C1 segment of cervical spinal cord (tissue), 14 donors: ENCODE results near the gene MRTFA.
A peak's percentile ranks its signal among the peaks of the same experiment; 100 is the strongest.

Experiments used
- DNase-seq, 14 donors: peaks; one replicate each; lab custom pipeline; 2025; lab: John Stamatoyannopoulos, UW

The MRTFA gene

GRCh38 chr22:40414311-40414710, 222.2 kb downstream of the MRTFA start:
- DNase-seq = no peak

DNA sequence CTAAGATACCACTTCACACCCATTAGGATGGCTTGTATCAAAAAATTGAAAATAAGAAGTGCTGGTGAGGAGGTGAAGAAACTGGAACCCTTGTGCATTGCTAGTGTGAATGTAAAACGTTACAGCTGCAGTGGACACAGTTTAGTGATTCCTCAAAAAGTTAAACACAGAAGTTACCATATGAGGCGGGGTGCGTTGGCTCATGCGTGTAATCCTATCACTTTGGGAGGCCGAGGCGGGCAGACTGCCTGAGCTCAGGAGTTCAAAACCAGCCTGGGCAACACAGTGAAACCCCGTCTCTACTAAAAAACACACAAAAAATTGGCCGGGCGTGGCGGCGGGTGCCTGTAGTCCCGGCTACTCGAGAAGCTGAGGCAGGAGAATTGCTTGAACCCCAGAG, 222.6 kb downstream of the MRTFA start:
- no peak for DNase-seq

GRCh38 chr22:40412441-40412840, 224.1 kb downstream of the MRTFA start:
- no peak for DNase-seq

- no peak for DNase-seq
Measured at GRCh38 chr22:40411506-40411861, 225.0 kb downstream of the MRTFA start.

DNA sequence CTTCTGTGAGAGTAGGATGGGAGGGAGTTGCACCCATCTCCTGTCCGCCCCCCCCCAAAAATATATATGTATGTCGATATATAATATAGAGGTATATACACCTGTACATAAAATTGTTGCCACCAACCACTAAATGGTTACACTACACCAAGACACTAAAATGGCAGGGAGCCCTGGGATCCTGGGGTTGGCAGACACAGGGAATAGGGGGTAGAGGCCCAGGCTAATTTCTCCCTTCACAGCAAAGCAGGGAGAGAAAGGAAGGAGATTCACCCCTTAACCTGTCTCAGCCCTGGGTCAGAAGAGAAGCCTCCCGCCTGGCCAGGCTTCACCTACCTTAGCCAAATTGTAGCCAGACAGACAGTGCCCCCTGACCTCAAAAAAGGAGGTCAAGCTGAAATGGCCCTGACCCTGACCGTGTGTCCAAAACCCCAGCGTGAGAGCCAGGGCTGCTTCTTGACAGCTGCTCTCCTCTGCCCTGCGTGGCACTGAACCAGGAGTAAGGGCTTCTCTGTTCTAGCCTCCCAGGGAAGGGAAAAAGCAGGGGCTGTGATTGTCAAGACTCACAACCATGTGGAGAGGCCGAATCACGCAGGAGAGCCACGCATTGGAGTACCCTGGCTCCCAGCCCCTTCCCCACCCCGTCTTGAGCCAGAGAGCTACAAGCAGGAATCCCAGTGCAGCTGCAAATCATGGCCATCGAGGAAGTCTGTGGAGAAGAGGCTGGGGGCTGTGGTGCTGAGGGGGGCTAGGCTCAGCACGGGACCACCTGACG, 225.6 kb downstream of the MRTFA start:
- DNase-seq = no peak

GRCh38 chr22:40410272-40410671, 226.2 kb downstream of the MRTFA start:
- no peak for DNase-seq

DNA sequence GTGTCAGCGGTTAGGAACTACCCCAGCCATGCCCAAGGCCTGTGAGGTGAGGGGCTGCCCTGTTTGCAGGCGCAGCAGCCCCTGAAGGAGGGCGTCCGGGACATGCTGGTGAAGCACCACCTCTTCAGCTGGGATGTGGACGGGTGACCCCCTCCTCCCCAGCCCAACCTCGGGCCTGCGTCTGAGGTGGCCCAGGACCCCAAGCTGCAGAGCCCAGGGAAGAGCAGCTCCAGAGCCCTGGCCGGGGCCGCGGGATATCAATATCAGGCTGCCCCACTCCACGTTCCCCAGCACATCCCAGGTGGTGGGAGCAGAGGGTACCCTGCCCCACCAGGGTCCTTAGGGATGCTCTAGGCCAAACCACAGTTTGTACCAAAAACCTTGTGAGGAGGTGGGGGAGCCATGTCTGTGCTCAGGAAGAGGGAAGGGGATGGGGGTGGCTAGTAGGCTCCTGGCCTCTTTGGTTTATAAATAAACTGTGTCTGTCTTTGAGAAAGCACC, 226.9 kb downstream of the MRTFA start:
- DNase-seq = no peak

DNA sequence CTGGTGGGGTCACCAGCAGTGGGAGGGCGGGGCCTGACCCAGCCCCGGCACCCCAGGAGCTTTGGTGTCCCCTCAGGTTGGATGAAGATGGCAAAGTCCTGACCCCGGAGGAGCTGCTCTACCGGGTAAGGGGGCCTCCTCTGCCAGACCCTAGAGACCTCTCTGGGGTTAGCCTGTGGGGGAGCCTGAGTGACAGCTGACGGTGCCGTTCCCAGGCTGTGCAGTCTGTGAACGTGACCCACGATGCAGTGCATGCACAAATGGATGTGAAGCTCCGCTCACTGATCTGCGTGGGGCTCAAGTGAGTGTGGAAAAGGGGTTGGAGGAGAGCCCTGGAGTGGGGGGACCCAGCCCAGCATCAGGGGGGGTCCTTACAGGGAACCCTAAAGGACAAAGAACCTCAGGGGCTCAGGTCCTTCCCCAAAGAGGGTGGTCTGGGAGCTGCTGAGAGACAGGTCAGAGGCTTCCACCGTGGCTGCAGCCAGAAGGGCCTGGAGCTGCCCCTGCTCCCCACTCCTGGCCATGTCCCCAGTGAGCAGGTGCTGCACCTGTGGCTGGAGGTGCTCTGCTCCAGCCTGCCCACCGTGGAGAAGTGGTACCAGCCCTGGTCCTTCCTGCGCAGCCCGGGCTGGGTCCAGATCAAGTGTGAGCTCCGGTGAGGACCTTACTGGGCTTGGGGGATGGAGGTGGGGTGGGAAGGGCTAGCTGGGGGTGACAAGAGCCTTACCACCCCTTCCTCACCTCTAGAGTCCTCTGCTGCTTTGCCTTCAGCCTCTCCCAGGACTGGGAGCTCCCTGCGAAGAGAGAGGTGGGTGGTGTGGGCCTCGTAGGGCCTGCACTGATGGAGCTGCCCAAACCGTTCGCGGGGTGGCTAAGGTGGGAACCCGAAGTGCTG, 227.6 kb downstream of the MRTFA start:
- DNase-seq = no peak

DNA sequence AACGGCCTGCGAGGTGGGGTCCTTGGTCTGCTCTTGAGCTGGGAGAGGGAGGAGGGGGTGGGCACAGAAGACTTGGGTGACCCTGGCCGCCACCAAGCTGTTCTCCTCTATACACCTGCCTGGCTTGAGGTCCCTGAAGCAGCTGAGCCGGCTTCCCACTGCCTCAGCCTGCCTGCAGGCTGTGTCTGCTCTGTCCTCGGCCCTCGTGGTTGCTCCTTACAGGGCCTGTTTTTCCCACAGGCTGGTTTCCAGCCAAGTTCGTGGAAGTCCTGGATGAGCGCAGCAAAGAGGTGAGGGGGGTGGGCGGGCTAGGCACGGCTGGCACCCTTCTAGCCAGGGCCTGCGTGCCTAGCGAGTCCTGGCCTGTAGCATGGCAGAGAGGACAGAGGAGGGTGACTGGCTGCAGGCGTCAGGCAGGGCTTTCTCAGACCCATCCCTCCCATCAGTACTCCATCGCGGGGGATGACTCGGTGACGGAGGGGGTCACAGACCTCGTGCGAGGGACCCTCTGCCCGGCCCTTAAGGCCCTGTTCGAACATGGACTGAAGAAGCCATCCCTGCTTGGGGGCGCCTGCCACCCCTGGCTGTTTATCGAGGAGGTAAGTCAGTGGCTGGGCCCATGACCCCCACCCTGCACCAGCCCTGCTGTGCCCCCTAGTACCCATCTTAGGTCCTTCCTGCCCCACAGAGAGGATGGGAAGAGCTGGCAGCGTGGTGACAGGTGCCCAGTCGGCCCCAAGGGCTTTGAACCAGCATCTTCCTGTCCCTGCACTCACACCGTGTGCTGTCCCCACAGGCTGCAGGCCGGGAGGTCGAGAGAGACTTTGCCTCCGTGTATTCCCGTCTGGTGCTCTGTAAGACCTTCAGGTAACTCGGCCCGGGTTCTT, 228.4 kb downstream of the MRTFA start:
- DNase-seq = no peak

- no peak for DNase-seq
Measured at GRCh38 chr22:40407021-40407761, 229.3 kb downstream of the MRTFA start.

GRCh38 chr22:40406063-40406890, 230.2 kb downstream of the MRTFA start:
- DNase-seq = no peak

DNA sequence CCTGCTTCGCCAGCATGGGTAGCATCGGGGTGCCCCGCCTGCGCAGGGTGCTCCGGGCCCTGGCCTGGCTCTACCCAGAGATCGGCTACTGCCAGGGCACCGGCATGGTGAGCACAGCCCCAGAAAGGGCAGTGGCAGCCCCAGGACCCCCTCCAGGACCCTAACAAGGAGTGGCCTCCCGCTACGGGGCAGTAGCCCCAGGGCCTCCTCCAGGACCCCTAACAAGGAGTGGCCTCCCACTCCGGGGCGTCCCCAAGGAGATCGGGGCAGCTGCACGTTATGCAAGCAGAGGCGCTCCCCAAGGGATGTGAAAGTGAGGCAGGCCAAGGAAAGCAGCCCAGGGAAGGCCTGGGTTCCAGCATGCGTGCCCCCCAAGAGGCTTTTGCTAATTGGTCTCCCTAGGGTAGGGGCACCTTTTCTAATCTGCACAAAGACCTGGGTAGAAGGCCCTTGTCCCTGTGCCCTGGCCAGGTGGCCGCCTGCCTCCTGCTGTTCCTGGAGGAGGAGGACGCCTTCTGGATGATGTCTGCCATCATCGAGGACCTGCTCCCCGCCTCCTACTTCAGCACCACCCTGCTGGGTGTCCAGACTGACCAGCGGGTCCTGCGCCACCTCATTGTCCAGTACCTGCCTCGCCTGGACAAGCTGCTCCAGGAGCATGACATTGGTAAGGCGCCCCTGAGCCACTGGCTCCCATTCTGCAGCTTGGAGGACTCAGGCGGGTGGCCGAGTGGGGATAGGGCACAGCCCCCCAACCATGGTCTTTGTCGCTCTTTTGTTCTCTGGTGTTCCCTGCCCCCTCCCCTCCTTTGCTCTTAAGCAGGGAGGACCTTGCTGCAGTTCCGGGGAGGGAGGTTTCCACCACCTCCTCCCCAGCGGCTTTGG, 231.1 kb downstream of the MRTFA start:
- DNase-seq = peak in 1 of 14 donors; percentile 32

- peak in 1 of 14 donors; percentile 38 for DNase-seq
Measured at GRCh38 chr22:40404251-40405177, 232.0 kb downstream of the MRTFA start.

- no peak for DNase-seq
Measured at GRCh38 chr22:40403651-40404050, 232.9 kb downstream of the MRTFA start.

GRCh38 chr22:40403141-40403540, 233.4 kb downstream of the MRTFA start:
- DNase-seq = no peak

- no peak for DNase-seq
Measured at GRCh38 chr22:40401981-40402406, 234.5 kb downstream of the MRTFA start.

GRCh38 chr22:40401532-40401931, 235.0 kb downstream of the MRTFA start:
- no peak for DNase-seq

GRCh38 chr22:40400159-40400558, 236.4 kb downstream of the MRTFA start:
- no peak for DNase-seq
